Choroid plexus epithelial cell (primary cell): ENCODE measurements around the gene WWOX.

Experiments
- DNase-seq: peaks from one replicate; pipeline ENCODE4 v3.0.0-alpha.2; 2010; ENCODE audit warnings: low read depth
- H3K4me3 ChIP-seq: 2 replicates; pipeline ENCODE4 v1.5.1; 2011; ENCODE audit warnings: low read depth, mild to moderate bottlenecking, control low read depth, low read length, moderate library complexity
- CTCF ChIP-seq: conservative IDR thresholded peaks from 2 replicates; pipeline ENCODE4 v1.5.1; 2011; ENCODE audit warnings: low read depth, mild to moderate bottlenecking, control low read depth, inconsistent platforms, low read length, moderate library complexity

WWOX gene

DNA sequence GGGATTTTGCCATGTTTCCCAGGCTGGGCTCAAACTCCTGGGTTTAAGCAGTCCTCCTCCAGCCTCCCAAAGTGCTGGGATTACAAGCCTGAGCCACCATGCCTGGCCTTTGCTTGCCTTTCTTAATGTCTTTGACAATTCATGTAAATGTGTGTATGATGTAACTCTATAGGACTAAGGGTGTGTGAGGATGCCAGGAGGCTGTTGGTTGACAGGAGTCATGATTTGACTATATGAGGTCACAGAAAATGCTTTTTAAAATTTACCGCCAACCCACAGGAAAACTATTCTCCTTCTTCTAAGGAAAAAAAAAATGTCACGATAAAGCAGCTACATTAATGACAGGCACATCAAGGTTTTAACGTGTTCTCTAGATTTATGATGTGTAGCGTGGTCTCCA lies 118.8 kb downstream of the WWOX start:
- H3K4me3 ChIP-seq: no peak overlapping the region
- no peak for TF ChIP-seq CTCF

GRCh38 chr16:78218856-78219651 lies 119.6 kb downstream of the WWOX start:
- no peak for DNase-seq
- TF ChIP-seq CTCF: no peak
- H3K4me3 ChIP-seq: no peak overlapping the region

More for the DNA sequence above, 118.8 kb downstream of the WWOX start:
- DNase-seq: no peak

GRCh38 chr16:78220571-78220970 lies 121.1 kb downstream of the WWOX start:
- DNase-seq: no peak
- no peak for TF ChIP-seq CTCF

GRCh38 chr16:78221892-78222291 lies 122.4 kb downstream of the WWOX start:
- no peak overlapping the region for H3K4me3 ChIP-seq
- no peak for DNase-seq
- no peak for TF ChIP-seq CTCF

More at GRCh38 chr16:78220571-78220970, 121.1 kb downstream of the WWOX start:
- no peak overlapping the region for H3K4me3 ChIP-seq

GRCh38 chr16:78224342-78224741 lies 124.9 kb downstream of the WWOX start:
- no peak overlapping the region for H3K4me3 ChIP-seq
- TF ChIP-seq CTCF: no peak
- no peak for DNase-seq

- no peak overlapping the region for H3K4me3 ChIP-seq
- DNase-seq: no peak
- no peak for TF ChIP-seq CTCF
Measured at GRCh38 chr16:78225919-78226318, 126.5 kb downstream of the WWOX start.

GRCh38 chr16:78227855-78228254 lies 128.4 kb downstream of the WWOX start:
- no peak for TF ChIP-seq CTCF
- DNase-seq: no peak
- H3K4me3 ChIP-seq: no peak overlapping the region
